Kidney epithelial cell (primary cell): ENCODE results near the gene MYL11. TPM values are rescaled to one million over a fixed set of nuclear protein-coding genes. Genes with fewer than 3 reads are reported as not detected.

Experiments used
- DNase-seq: peaks from one replicate; pipeline ENCODE4 v3.0.0-alpha.2; 2010; ENCODE audit warnings: low read depth
- H3K27me3 ChIP-seq: 2 replicates; pipeline ENCODE4 v1.6.0; 2011; ENCODE audit warnings: low read length; ENCODE audit not compliant: control insufficient read depth, insufficient read depth
- H3K36me3 ChIP-seq: 2 replicates; pipeline ENCODE4 v1.5.1; 2011; ENCODE audit warnings: low read length; ENCODE audit not compliant: control insufficient read depth, insufficient read depth
- H3K4me3 ChIP-seq: 2 replicates; pipeline ENCODE4 v1.5.1; 2011; ENCODE audit warnings: low read depth, mild to moderate bottlenecking, control low read depth, low read length
- total RNA-seq: library from RNA; depleted of rRNA; stranded (reverse); fragments of >200 nt; gene quantifications from 2 replicates; pipeline ENCODE4 v1.2.3, GENCODE V29; 2015
- TF ChIP-seq, protein P1 (sequence below): IDR thresholded peaks from 2 replicates; pipeline ENCODE4 v1.5.1; 2011; ENCODE audit warnings: mild to moderate bottlenecking, moderate library complexity, low read length, control low read depth, inconsistent platforms; ENCODE audit not compliant: insufficient read depth, poor library complexity, severe bottlenecking

Gene MYL11
- total RNA-seq, 1 donor from 2014 or later = not detected

DNA sequence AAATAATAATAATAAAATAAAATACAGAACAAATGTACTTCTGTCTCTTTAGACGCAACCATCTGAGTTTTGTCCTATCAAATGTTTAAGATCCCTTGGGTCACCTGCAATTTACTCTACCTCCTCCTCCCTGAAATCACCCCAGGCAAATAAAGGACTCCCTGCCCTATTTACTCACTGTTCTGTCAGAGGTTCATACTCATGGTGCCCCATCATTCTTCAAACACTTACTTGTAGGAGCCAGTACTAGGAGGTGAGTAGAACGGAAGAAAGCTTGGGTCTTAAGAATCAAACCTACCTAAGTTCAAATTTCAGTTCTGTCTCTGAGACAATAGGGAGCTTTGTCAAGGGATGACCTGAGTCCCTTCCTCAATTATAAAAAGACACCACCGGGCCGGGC, 8.1 kb upstream of the MYL11 start:
- no peak overlapping the region for H3K4me3 ChIP-seq
- peaks cover 1% of the 10 kb centered on the region for H3K36me3 ChIP-seq
- TF ChIP-seq, protein P1, sequence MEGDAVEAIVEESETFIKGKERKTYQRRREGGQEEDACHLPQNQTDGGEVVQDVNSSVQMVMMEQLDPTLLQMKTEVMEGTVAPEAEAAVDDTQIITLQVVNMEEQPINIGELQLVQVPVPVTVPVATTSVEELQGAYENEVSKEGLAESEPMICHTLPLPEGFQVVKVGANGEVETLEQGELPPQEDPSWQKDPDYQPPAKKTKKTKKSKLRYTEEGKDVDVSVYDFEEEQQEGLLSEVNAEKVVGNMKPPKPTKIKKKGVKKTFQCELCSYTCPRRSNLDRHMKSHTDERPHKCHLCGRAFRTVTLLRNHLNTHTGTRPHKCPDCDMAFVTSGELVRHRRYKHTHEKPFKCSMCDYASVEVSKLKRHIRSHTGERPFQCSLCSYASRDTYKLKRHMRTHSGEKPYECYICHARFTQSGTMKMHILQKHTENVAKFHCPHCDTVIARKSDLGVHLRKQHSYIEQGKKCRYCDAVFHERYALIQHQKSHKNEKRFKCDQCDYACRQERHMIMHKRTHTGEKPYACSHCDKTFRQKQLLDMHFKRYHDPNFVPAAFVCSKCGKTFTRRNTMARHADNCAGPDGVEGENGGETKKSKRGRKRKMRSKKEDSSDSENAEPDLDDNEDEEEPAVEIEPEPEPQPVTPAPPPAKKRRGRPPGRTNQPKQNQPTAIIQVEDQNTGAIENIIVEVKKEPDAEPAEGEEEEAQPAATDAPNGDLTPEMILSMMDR = no peak
- DNase-seq = no peak
- no peaks in the 10 kb centered on the region for H3K27me3 ChIP-seq

DNA sequence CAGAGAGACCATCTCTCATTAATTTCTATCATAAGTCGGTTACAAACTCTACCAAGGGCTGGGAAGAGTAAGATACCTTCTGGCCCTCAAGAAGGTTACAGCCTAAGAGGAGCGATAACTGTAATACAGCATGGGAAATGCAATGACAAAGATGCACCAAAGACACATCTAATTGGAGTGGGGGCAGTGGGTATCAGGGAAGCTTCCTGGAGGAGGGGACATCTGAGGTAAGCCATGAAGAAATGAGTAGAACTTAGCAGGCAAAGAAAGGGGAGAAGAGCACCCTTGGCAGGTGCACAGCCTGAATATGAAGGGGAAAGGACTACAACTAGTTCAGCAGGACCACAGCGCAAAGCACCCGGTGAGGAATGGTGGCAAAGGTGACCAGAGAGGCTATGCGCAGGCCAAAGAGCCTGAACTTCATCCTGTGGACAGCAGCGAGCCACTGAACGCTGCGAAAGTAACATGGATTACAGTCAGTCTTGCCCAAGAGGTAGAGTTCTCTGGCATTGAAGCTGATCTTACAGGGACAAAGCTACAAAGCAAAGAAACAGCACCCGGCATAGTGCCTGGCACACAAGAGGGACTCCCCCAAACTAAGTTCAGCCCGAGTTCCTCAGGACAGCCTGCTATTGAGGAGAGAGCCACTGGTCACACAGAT, 7.1 kb upstream of the MYL11 start:
- H3K36me3 ChIP-seq = peaks cover 1% of the 10 kb centered on the region
- no peak for DNase-seq
- TF ChIP-seq, protein P1 = no peak
- H3K4me3 ChIP-seq = peak overlapping the region; percentile 78
- no peaks in the 10 kb centered on the region for H3K27me3 ChIP-seq

DNA sequence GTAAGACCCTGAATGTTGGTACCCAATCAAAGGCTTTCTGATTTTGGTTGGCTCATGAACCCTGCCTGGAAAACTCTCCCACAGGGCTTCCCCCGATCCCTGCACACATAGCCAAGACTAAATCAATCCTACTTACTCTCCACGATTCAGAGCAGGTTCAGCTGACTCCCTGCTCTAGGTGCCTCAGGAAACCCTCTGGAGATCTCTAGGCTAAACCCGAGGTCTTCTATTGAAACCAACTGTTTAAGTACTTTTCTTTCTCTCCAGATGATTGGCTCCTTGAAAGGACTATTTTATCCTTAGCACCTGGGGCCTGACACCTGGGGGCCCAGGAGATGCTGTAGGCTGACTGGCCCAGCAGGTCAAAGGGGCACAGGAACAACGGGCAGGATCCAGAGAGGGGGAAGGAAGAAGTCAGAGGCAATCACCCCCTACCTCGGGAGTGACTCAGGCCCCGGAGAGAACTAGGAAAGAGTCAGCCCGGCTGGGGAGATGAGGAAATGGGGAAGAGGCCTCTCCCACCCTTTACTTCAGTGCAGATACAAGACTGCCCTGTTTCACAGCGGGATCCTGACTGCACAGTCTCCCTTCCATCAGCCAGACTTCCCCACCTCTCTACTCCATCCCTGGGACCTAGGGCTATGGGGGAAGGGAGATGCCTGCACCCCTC, 6.3 kb upstream of the MYL11 start:
- TF ChIP-seq, protein P1 = no peak
- no peak for DNase-seq
- no peaks in the 10 kb centered on the region for H3K27me3 ChIP-seq
- peak overlapping the region; percentile 78 for H3K4me3 ChIP-seq
- peaks cover 1% of the 10 kb centered on the region for H3K36me3 ChIP-seq

DNA sequence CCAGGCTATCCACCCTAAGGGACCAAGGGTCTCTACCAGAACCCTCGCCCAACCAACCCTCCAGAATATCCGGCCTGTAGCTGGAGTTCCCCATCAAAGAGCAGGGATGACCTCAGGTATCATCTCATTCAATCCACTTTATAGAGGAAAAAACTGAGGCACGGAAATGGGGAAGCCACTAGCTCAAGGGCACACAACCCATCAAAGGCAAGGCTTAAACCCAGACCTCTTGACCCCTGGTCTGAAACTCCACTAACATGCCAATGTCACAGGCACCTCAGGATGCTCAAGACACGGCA, 5.9 kb upstream of the MYL11 start:
- Histone ChIP-seq H3K4me3 (peak overlapping the region; percentile 78), H3K27me3 (no peaks in the 10 kb centered on the region), H3K36me3 (peaks cover 1% of the 10 kb centered on the region)
- DNase-seq = no peak
- TF ChIP-seq, protein P1 = no peak

DNA sequence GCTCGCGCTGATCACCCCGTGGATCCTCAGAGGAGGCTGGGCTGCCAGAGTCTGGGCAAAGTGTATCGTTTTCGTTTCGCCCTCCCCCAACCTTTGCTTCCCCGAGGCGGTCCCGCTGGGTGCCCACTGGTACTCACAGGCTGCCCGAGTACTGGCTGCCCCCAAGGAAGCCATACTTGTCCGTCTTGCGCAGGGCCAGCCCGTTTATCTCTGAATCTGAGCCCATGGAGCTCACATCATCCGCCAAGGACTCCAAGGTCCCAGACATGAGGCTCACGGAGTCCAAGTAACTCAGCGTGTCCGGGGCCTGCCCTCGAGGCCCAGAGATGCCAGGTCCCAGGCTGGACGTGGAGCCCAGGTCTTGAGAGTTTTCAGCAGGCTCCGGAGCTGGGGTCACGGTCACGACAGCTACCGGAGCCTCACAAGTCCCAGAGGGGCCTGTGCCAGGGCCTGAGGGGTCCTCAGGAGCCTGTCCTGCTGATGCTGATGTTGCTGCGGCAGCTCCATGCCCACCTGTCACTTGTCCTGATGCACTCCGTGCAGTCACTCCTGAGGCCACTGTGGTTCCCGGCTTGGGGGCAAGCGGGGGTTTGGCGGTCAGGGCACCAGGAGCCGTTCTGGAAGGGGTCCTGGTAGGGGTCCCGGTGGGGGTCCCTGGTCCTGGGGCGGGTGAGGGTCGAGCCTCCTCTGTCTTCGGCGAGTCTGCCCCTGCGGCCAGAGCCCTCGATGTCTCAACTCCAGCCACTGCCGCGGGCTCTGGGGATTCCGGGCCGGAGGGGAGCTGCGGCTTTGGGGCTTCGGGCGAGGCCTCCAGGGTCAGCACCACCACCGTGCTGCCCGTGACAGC, 5.3 kb upstream of the MYL11 start:
- Histone ChIP-seq H3K36me3 (peaks cover 1% of the 10 kb centered on the region), H3K27me3 (no peaks in the 10 kb centered on the region), H3K4me3 (peak overlapping the region; percentile 78)
- DNase-seq = no peak
- TF ChIP-seq, protein P1 = no peak
